OCI-LY1 (cell line): ENCODE measurements around the gene DBH.

Experiments used
- H2AFZ ChIP-seq: fragments of 200-600 bp; sonication (generic), shearing (Covaris generic); 2 replicates; pipeline ENCODE4 v1.6.0; 2014; ENCODE audit warnings: antibody characterized with exemption, mild to moderate bottlenecking, low read length
- H3F3A ChIP-seq: fragments of 200-600 bp; sonication (generic), shearing (Covaris generic); 2 replicates; pipeline ENCODE4 v1.6.0; 2014; ENCODE audit warnings: mild to moderate bottlenecking, antibody characterized with exemption, low read length, moderate library complexity; ENCODE audit not compliant: insufficient read depth
- H3K27ac ChIP-seq: fragments of 200-600 bp; sonication (generic); 2 replicates; pipeline ENCODE4 v1.5.1; 2014; ENCODE audit warnings: low read length, mixed run types, mild to moderate bottlenecking, low read depth; ENCODE audit not compliant: poor library complexity, severe bottlenecking
- H3K27me3 ChIP-seq: fragments of 200-600 bp; sonication (generic); 2 replicates; pipeline ENCODE4 v1.6.0; 2014; ENCODE audit warnings: antibody characterized with exemption, mild to moderate bottlenecking, low read length, moderate library complexity; ENCODE audit not compliant: insufficient read depth
- H3K36me3 ChIP-seq: fragments of 200-600 bp; sonication (generic); 2 replicates; pipeline ENCODE4 v1.6.1; 2014; ENCODE audit warnings: mild to moderate bottlenecking, antibody characterized with exemption, low read length, moderate library complexity, mixed read lengths; ENCODE audit not compliant: insufficient read depth
- H3K4me1 ChIP-seq: fragments of 200-600 bp; sonication (generic); 2 replicates; pipeline ENCODE4 v1.5.1; 2014; ENCODE audit warnings: mild to moderate bottlenecking, low read length, moderate library complexity; ENCODE audit not compliant: insufficient read depth, severe bottlenecking
- H3K4me2 ChIP-seq: fragments of 200-600 bp; sonication (generic), shearing (Covaris generic); 2 replicates; pipeline ENCODE4 v1.6.1; 2014; ENCODE audit warnings: low read length
- H3K4me3 ChIP-seq: fragments of 200-600 bp; sonication (generic); 2 replicates; pipeline ENCODE4 v1.5.1; 2014; ENCODE audit warnings: low read length, low read depth, mild to moderate bottlenecking, mixed read lengths; ENCODE audit not compliant: poor library complexity, severe bottlenecking
- H3K79me2 ChIP-seq: fragments of 200-600 bp; shearing (Covaris generic); 2 replicates; pipeline ENCODE4 v1.6.1; 2016; ENCODE audit warnings: mixed run types, low read length, mixed read lengths; ENCODE audit not compliant: insufficient read depth
- H3K9ac ChIP-seq: fragments of 200-600 bp; sonication (generic), shearing (Covaris generic); 2 replicates; pipeline ENCODE4 v1.6.1; 2014; ENCODE audit warnings: mild to moderate bottlenecking, low read length, mixed read lengths
- H3K9me2 ChIP-seq: fragments of 200-600 bp; sonication (generic), shearing (Covaris generic); 2 replicates; pipeline ENCODE4 v1.6.1; 2014; ENCODE audit warnings: low read depth, mild to moderate bottlenecking, low read length, mixed read lengths
- H3K9me3 ChIP-seq: fragments of 200-600 bp; shearing (Covaris generic); 2 replicates; pipeline ENCODE4 v1.6.1; 2014; ENCODE audit warnings: low read length, mixed read lengths
- H4K20me1 ChIP-seq: fragments of 200-600 bp; sonication (generic), shearing (Covaris generic); 2 replicates; pipeline ENCODE4 v1.6.0; 2016; ENCODE audit warnings: mild to moderate bottlenecking, low read length; ENCODE audit not compliant: insufficient read depth
- EZH2 ChIP-seq: fragments of 200-600 bp; sonication (generic), shearing (Covaris generic); IDR thresholded peaks from 2 replicates; pipeline ENCODE4 v1.8.0; 2017; ENCODE audit warnings: borderline replicate concordance, mixed run types, mild to moderate bottlenecking, antibody characterized with exemption, low read length, moderate library complexity, mixed read lengths
- TF ChIP-seq, protein P1 (sequence below): fragments of 200-600 bp; sonication (generic), shearing (Covaris generic); IDR thresholded peaks from 2 replicates; pipeline ENCODE4 v1.5.1; 2017; ENCODE audit warnings: mild to moderate bottlenecking, antibody characterized with exemption, low read length, moderate library complexity, mixed read lengths

DBH gene

GRCh38 chr9:133643978-133644760 is 8.0 kb downstream of the DBH start:
- H3K4me2 ChIP-seq: no peak overlapping the region
- TF ChIP-seq EZH2: no peak
- TF ChIP-seq, protein P1, sequence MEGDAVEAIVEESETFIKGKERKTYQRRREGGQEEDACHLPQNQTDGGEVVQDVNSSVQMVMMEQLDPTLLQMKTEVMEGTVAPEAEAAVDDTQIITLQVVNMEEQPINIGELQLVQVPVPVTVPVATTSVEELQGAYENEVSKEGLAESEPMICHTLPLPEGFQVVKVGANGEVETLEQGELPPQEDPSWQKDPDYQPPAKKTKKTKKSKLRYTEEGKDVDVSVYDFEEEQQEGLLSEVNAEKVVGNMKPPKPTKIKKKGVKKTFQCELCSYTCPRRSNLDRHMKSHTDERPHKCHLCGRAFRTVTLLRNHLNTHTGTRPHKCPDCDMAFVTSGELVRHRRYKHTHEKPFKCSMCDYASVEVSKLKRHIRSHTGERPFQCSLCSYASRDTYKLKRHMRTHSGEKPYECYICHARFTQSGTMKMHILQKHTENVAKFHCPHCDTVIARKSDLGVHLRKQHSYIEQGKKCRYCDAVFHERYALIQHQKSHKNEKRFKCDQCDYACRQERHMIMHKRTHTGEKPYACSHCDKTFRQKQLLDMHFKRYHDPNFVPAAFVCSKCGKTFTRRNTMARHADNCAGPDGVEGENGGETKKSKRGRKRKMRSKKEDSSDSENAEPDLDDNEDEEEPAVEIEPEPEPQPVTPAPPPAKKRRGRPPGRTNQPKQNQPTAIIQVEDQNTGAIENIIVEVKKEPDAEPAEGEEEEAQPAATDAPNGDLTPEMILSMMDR: no peak
- no peaks in the 10 kb centered on the region for H3K36me3 ChIP-seq
- H4K20me1 ChIP-seq: no peaks in the 10 kb centered on the region
- no peak overlapping the region for H3K9ac ChIP-seq
- H3K4me1 ChIP-seq: no peaks in the 10 kb centered on the region
- no peak overlapping the region for H3K27ac ChIP-seq
- H3K4me3 ChIP-seq: no peak overlapping the region
- H3K27me3 ChIP-seq: 0 out of 2 replicates have a peak, but pooled peaks cover 5% of the 10 kb centered on the region
- H3F3A ChIP-seq: no peaks in the 10 kb centered on the region
- H2AFZ ChIP-seq: no peak overlapping the region
- H3K9me2 ChIP-seq: no peaks in the 10 kb centered on the region
- no peaks in the 10 kb centered on the region for H3K79me2 ChIP-seq
- H3K9me3 ChIP-seq: no peaks in the 10 kb centered on the region

- Histone ChIP-seq H3K79me2 (no peaks in the 10 kb centered on the region), H3K9me2 (no peaks in the 10 kb centered on the region), H3K36me3 (no peaks in the 10 kb centered on the region), H3K4me3 (no peak overlapping the region), H3K27me3 (0 out of 2 replicates have a peak, but pooled peaks cover 5% of the 10 kb centered on the region), H3F3A (no peaks in the 10 kb centered on the region), H3K9ac (no peak overlapping the region), H3K4me1 (no peaks in the 10 kb centered on the region), H4K20me1 (no peaks in the 10 kb centered on the region), H3K4me2 (no peak overlapping the region), H3K27ac (no peak overlapping the region), H2AFZ (no peak overlapping the region), H3K9me3 (no peaks in the 10 kb centered on the region)
- no peak for TF ChIP-seq EZH2
- TF ChIP-seq, protein P1: no peak
These were observed 9.0 kb downstream of the DBH start for GRCh38 chr9:133645021-133645765.

DNA sequence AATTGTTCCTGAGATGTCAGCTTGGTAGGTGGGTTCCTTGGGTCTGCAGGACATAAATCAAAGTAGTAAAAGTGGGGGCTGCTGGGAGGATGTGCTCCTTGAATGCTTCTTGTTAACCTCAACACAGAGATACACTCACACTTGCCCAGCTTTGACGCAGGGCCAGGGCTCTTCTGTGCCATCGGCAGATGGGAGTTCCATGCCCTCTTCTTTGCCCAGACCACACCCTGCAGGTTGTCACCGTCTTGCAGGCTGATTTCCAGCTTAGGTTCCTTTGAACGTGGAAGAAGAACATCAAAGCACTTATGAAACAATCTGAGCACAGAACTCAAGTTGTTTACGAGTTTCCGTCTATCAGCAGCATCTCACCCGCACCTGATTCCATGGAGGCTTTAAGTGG is 11.0 kb downstream of the DBH start:
- no peaks in the 10 kb centered on the region for H3K4me1 ChIP-seq
- H3K27ac ChIP-seq: no peak overlapping the region
- H4K20me1 ChIP-seq: no peaks in the 10 kb centered on the region
- 0 out of 2 replicates have a peak, but pooled peaks cover 5% of the 10 kb centered on the region for H3K27me3 ChIP-seq
- no peak overlapping the region for H3K4me3 ChIP-seq
- H3K9ac ChIP-seq: no peak overlapping the region
- no peak overlapping the region for H3K4me2 ChIP-seq
- TF ChIP-seq, protein P1: no peak
- no peak for TF ChIP-seq EZH2
- H2AFZ ChIP-seq: no peak overlapping the region
- H3K9me3 ChIP-seq: no peaks in the 10 kb centered on the region
- H3K79me2 ChIP-seq: no peaks in the 10 kb centered on the region
- no peaks in the 10 kb centered on the region for H3F3A ChIP-seq
- H3K9me2 ChIP-seq: no peaks in the 10 kb centered on the region
- no peaks in the 10 kb centered on the region for H3K36me3 ChIP-seq
